DOHH2 (cell line): Measurements from ENCODE around the gene TAS2R30.

Experiments used
- H3F3A ChIP-seq: fragments of 200-600 bp; sonication (generic), shearing (Covaris generic); 2 replicates; pipeline ENCODE4 v1.6.0; 2016; ENCODE audit warnings: antibody characterized with exemption, mild to moderate bottlenecking; ENCODE audit not compliant: control insufficient read depth, insufficient read depth
- H3K27ac ChIP-seq: fragments of 200-600 bp; sonication (generic); 2 replicates; pipeline ENCODE4 v1.5.1; 2014; ENCODE audit warnings: low read depth, mild to moderate bottlenecking, low read length, moderate library complexity
- H3K27me3 ChIP-seq: fragments of 200-600 bp; sonication (generic); 2 replicates; pipeline ENCODE4 v1.6.1; 2014; ENCODE audit warnings: mild to moderate bottlenecking, low read length, mixed read lengths; ENCODE audit not compliant: control insufficient read depth
- H3K36me3 ChIP-seq: fragments of 200-600 bp; sonication (generic); 2 replicates; pipeline ENCODE4 v1.6.1; 2014; ENCODE audit warnings: mild to moderate bottlenecking, low read length, moderate library complexity, mixed read lengths; ENCODE audit not compliant: control insufficient read depth
- H3K4me1 ChIP-seq: fragments of 200-600 bp; sonication (generic); 2 replicates; pipeline ENCODE4 v1.6.1; 2014; ENCODE audit warnings: mild to moderate bottlenecking, low read length, mixed read lengths; ENCODE audit not compliant: control insufficient read depth
- H3K4me2 ChIP-seq: fragments of 200-600 bp; sonication (generic); 2 replicates; pipeline ENCODE4 v1.6.0; 2014; ENCODE audit warnings: mild to moderate bottlenecking, low read length, moderate library complexity
- H3K4me3 ChIP-seq: fragments of 200-600 bp; sonication (generic); 2 replicates; pipeline ENCODE4 v1.5.1; 2014; ENCODE audit warnings: mild to moderate bottlenecking, low read length, mixed read lengths
- H3K79me2 ChIP-seq: fragments of 200-600 bp; sonication (generic); 2 replicates; pipeline ENCODE4 v1.6.1; 2014; ENCODE audit warnings: mild to moderate bottlenecking, low read length, mixed read lengths; ENCODE audit not compliant: control insufficient read depth
- H3K9me2 ChIP-seq: fragments of 200-600 bp; sonication (generic); replicated peaks from 2 replicates; pipeline ENCODE4 v1.6.1; 2014; ENCODE audit warnings: mild to moderate bottlenecking, low read length, mixed read lengths; ENCODE audit not compliant: control insufficient read depth
- H3K9me3 ChIP-seq: fragments of 200-600 bp; sonication (generic); 2 replicates; pipeline ENCODE4 v1.6.1; 2014; ENCODE audit warnings: antibody characterized with exemption, low read length, mixed read lengths; ENCODE audit not compliant: control insufficient read depth, insufficient read depth
- H4K20me1 ChIP-seq: fragments of 200-600 bp; sonication (generic); 2 replicates; pipeline ENCODE4 v1.6.0; 2014; ENCODE audit warnings: low read depth, mild to moderate bottlenecking, antibody characterized with exemption, low read length, moderate library complexity; ENCODE audit not compliant: control insufficient read depth, insufficient read depth
- CTCF ChIP-seq: fragments of 200-600 bp; sonication (generic); IDR thresholded peaks from one replicate; pipeline ENCODE4 v1.5.1; 2014; ENCODE audit warnings: antibody characterized with exemption, mild to moderate bottlenecking, low read depth, low read length; ENCODE audit not compliant: poor library complexity, severe bottlenecking
- EZH2phosphoT487 ChIP-seq: fragments of 200-600 bp; sonication (generic); IDR thresholded peaks from 2 replicates; pipeline ENCODE4 v1.6.1; 2017; ENCODE audit warnings: borderline replicate concordance, mild to moderate bottlenecking, antibody characterized with exemption, low read length, moderate library complexity, mixed read lengths

TAS2R30 gene

DNA sequence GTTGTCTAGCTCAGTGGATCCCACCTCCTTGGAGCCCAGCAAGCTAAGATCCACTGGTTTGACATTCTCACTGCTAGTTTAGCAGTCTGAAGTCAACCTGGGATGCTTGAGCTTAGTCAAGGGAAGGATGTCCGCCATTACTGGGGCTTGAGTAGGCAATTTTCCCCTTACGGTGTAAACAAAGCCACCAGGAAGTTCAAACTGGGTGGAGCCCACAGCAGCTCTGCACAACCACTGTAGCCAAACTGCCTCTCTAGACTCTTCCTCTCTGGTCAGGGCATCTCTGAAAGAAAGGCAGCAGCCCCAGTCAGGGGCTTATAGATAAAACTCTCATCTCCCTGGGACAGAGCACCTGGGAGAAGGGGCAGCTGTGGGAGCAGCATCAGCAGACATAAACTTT is 25.6 kb downstream of the TAS2R30 start:
- Histone ChIP-seq H3K27me3 (no peaks in the 10 kb centered on the region), H3K79me2 (peaks cover 56% of the 10 kb centered on the region), H3K4me3 (no peak overlapping the region), H4K20me1 (no peaks in the 10 kb centered on the region), H3K36me3 (peaks cover 6% of the 10 kb centered on the region; the same call in 1 of the 2 replicates), H3K9me3 (no peaks in the 10 kb centered on the region; the same call in 1 of the 2 replicates), H3K4me2 (no peak overlapping the region), H3F3A (no peaks in the 10 kb centered on the region), H3K4me1 (0 out of 2 replicates have a peak, but pooled peaks cover 3% of the 10 kb centered on the region), H3K27ac (no peak overlapping the region), H3K9me2 (no peaks in the 10 kb centered on the region)
- TF ChIP-seq CTCF: no peak
- TF ChIP-seq EZH2phosphoT487: no peak

- peaks cover 46% of the 10 kb centered on the region for H3K79me2 ChIP-seq
- H3K27me3 ChIP-seq: no peaks in the 10 kb centered on the region
- TF ChIP-seq CTCF (no peak), EZH2phosphoT487 (no peak)
- no peak overlapping the region for H3K4me3 ChIP-seq
- no peaks in the 10 kb centered on the region for H3K9me2 ChIP-seq
- H3K9me3 ChIP-seq: no peaks in the 10 kb centered on the region; the same call in 1 of the 2 replicates
- no peaks in the 10 kb centered on the region for H3F3A ChIP-seq
- no peak overlapping the region for H3K27ac ChIP-seq
- peaks cover 6% of the 10 kb centered on the region; the same call in 1 of the 2 replicates for H3K36me3 ChIP-seq
- no peaks in the 10 kb centered on the region for H4K20me1 ChIP-seq
- H3K4me1 ChIP-seq: 0 out of 2 replicates have a peak, but pooled peaks cover 3% of the 10 kb centered on the region
- no peak overlapping the region for H3K4me2 ChIP-seq
Observed at GRCh38 chr12:11107719-11108118, 26.7 kb downstream of the TAS2R30 start.

GRCh38 chr12:11106288-11106687 is 28.2 kb downstream of the TAS2R30 start:
- H3K4me2 ChIP-seq: no peak overlapping the region
- no peaks in the 10 kb centered on the region for H3F3A ChIP-seq
- no peaks in the 10 kb centered on the region for H4K20me1 ChIP-seq
- H3K27me3 ChIP-seq: no peaks in the 10 kb centered on the region
- H3K79me2 ChIP-seq: peaks cover 33% of the 10 kb centered on the region
- peaks cover 6% of the 10 kb centered on the region; the same call in 1 of the 2 replicates for H3K36me3 ChIP-seq
- no peaks in the 10 kb centered on the region for H3K9me2 ChIP-seq
- H3K27ac ChIP-seq: no peak overlapping the region
- 0 out of 2 replicates have a peak, but pooled peaks cover 1% of the 10 kb centered on the region for H3K4me1 ChIP-seq
- H3K4me3 ChIP-seq: no peak overlapping the region
- no peak for TF ChIP-seq EZH2phosphoT487
- no peak for TF ChIP-seq CTCF
- no peaks in the 10 kb centered on the region; the same call in 1 of the 2 replicates for H3K9me3 ChIP-seq
